AG04449 (cell line): ENCODE data around the gene LHFPL6.

Source experiments
- CTCF ChIA-PET: fragments of 350-600 bp; formaldehyde crosslinking; extraction: SDS; loops from one replicate; lab custom pipeline; 2021; ENCODE audit warnings: antibody characterized with exemption; lab: Yijun Ruan, JAX
- POLR2A ChIA-PET: fragments of 400-600, 350-600 bp; formaldehyde crosslinking; extraction: SDS; loops from one replicate; lab custom pipeline; 2020; ENCODE audit warnings: antibody characterized with exemption, inconsistent platforms; lab: Yijun Ruan, JAX
- DNase-seq: peaks from one replicate; pipeline ENCODE4 v3.0.0-alpha.2; 2010; ENCODE audit warnings: low read depth, low spot score
- H3K4me3 ChIP-seq: 2 replicates; pipeline ENCODE4 v1.5.1; 2011; ENCODE audit warnings: low read depth, mild to moderate bottlenecking, control low read depth, low read length
- TF ChIP-seq, protein P1 (sequence below): IDR thresholded peaks from one replicate; pipeline ENCODE4 v1.5.1; 2011; ENCODE audit warnings: mild to moderate bottlenecking, moderate library complexity, low read length, control low read depth, inconsistent platforms; ENCODE audit not compliant: insufficient read depth; ENCODE audit errors: missing control alignments

The LHFPL6 gene

DNA sequence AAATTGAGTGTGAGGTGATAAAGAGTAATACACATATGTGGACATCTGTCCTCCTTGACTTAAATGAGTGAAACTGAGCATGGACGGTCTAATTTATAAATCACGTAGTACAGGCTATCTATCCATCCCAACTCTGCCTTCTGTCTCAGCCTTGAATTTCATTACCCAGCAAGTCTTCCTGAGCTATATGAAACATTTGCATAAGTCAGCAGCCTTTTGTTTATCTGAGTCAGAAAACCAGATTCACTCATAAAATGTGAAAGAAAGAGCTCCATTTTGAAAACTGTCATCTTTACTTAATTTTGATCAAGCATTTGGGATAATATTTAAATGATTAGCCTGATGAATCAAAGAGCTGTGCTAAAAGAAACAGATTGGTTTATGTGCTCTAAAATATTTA lies 197.9 kb downstream of the LHFPL6 start:
- no peak overlapping the region for H3K4me3 ChIP-seq
- ChIA-PET CTCF (interaction anchor here (0.9 to 2.5 kb wide), 6 partner anchors 10 to 261 kb away, joined by 3 to 17 read pairs (median 4); no protein-coding TSS in a partner anchor), POLR2A (no interaction called here)
- TF ChIP-seq, protein P1, sequence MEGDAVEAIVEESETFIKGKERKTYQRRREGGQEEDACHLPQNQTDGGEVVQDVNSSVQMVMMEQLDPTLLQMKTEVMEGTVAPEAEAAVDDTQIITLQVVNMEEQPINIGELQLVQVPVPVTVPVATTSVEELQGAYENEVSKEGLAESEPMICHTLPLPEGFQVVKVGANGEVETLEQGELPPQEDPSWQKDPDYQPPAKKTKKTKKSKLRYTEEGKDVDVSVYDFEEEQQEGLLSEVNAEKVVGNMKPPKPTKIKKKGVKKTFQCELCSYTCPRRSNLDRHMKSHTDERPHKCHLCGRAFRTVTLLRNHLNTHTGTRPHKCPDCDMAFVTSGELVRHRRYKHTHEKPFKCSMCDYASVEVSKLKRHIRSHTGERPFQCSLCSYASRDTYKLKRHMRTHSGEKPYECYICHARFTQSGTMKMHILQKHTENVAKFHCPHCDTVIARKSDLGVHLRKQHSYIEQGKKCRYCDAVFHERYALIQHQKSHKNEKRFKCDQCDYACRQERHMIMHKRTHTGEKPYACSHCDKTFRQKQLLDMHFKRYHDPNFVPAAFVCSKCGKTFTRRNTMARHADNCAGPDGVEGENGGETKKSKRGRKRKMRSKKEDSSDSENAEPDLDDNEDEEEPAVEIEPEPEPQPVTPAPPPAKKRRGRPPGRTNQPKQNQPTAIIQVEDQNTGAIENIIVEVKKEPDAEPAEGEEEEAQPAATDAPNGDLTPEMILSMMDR: no peak
- no peak for DNase-seq

DNA sequence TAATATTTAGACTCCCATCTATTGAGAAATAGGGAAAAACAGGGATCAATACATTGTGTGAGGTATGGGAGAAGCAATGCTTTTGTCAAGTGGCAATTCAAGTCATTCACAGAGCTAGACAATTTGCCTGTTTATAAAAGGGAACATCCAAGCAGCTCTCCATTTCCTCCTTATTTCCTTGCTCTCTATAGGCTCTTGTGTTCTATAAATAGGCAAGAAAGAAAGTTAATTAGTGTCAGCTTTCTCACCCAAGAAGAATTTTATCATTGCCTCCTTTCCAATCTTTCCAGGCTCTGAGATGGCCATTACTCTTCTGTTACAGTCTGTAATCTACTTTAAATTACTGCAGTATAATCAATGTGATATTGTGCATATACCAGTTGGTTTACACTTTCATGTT lies 199.9 kb downstream of the LHFPL6 start:
- no peak overlapping the region for H3K4me3 ChIP-seq
- DNase-seq: no peak
- ChIA-PET POLR2A (no interaction called here), CTCF (interaction anchor here (1.0 to 1.6 kb wide), 4 partner anchors 9 to 258 kb away, joined by 3 to 5 read pairs (median 4); no protein-coding TSS in a partner anchor)
- TF ChIP-seq, protein P1: no peak

DNA sequence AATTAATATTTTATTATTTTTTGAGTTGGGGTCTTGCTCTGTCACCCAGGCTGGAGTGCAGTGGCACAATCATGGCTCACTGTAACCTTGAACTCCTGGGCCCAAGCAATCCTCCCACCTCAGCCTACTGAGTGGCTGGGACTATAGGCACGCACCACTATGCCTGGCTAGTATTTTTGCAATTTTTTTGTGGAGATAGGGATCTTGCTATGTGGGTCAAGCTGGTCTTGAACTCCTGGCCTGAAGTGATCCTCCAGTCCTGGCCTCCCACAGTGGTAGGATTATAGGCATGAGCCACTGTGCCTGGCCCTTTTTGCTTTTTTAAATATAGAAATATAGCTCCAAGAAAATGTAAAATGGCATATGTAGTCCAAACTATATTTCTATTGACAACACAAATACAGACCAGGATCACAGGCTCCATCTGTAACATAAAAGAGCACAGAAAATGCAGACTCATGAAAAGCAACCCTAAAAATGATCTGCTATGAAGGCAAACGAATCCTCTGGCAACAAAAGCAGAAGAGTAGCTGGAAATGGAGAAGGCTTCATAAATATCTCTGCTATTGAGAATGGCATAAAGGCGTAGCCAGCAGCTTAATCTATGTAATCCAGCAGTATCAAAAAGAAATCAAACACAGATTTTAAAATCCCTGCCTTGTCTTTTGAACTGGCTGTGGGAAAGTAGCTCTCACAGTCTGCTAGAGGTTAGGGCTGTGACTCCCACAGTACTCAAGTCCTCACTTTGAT lies 200.6 kb downstream of the LHFPL6 start:
- no peak overlapping the region for H3K4me3 ChIP-seq
- no peak for DNase-seq
- POLR2A ChIA-PET: no interaction called here
- TF ChIP-seq, protein P1: no peak
- CTCF ChIA-PET: interaction anchor here (0.7 to 1.6 kb wide), 6 partner anchors 9 to 257 kb away, joined by 3 to 5 read pairs (median 4); no protein-coding TSS in a partner anchor

DNA sequence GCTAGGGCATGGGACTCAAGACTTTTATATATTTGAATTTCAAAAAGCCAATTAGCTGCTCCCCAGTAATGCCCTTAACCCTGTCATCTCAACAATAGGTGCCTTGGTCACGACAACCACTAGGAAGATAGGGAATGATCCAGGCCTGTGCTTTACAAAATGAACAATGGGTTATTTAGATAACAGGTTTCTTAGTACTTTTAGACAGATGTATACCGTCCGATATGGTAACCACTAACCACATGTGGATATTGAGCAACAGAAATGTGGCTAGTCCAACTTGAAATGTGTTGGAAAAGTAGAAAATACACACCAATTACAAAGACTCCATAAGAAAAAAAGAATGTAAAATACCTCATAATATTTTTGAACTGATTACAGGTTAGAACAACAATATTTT lies 201.2 kb downstream of the LHFPL6 start:
- ChIA-PET CTCF (interaction anchor here (0.8 to 1.6 kb wide), 4 partner anchors 10 to 210 kb away, joined by 3 to 5 read pairs (median 4); no protein-coding TSS in a partner anchor), POLR2A (no interaction called here)
- TF ChIP-seq, protein P1: no peak
- DNase-seq: no peak
- H3K4me3 ChIP-seq: no peak overlapping the region

DNA sequence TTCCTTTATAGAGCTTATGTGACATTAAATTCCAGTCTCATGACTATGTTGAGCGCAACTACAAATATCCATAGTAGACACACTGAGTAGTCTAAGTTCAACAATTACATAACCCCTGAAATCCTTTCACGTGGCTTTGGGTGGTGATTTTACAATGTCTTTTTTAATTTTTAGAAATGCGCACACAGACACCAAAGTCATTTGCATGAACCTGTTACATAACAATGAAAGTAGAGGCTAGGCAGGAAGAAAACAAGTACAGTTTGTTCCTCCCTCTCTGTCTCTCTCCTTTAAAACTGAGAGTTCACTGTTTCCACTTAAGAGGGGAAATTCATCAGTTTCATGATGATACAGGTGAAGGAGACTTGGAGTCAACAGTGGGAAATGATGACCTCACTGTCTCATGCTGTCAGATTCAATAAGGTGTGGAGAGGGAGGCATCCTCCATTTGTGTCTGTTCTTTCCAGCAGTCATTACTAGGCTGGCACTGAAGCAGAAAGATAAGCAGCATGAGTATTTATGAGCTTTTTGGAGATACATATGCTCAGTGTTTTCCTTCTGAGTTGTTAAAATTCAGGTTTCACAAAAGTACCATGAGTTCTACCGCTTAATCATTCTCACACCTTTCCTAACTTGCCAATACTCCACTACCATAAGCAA lies 201.8 kb downstream of the LHFPL6 start:
- CTCF ChIA-PET: interaction anchor here (0.8 to 1.6 kb wide), 2 partner anchors 11 to 211 kb away, joined by 3 to 4 read pairs; no protein-coding TSS in a partner anchor
- DNase-seq: no peak
- TF ChIP-seq, protein P1: no peak
- POLR2A ChIA-PET: no interaction called here
- H3K4me3 ChIP-seq: no peak overlapping the region

DNA sequence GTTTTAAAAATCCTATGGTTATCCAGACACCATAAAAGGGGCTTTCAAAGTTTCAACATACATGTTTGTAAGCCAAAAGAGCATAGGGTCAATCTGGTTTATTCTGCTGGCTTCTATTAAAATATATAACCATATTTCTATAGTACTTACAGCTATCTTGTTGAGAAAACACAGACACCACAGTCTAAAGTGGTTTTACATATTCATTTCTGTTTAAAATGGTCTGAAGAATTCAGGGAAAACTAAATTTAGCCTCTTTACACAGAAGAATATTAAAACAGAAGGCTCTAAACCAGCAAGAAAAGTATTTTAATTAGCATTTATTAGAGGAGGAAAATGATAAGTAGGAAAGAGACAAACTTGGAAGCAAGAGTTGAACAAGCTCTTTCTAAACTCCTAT lies 203.9 kb downstream of the LHFPL6 start:
- ChIA-PET POLR2A (no interaction called here), CTCF (interaction anchor here (1.4 kb wide), 1 partner anchor 10 kb away, joined by 4 read pairs; no protein-coding TSS in a partner anchor)
- TF ChIP-seq, protein P1: no peak

More for the DNA sequence above, 203.9 kb downstream of the LHFPL6 start:
- no peak for DNase-seq
- no peak overlapping the region for H3K4me3 ChIP-seq
